ENCODE results near the gene FABP6. TPM values are rescaled to one million over a fixed set of nuclear protein-coding genes. Genes with fewer than 3 reads are reported as not detected.

The FABP6 gene
- total and polyA plus RNA-seq, 9 of the 15 experiments (the other 6 are each of a cell fraction or from before 2014, with no cell fraction given) = 0.11 to 0.33 (median 0.21) TPM; not detected in 4

DNA sequence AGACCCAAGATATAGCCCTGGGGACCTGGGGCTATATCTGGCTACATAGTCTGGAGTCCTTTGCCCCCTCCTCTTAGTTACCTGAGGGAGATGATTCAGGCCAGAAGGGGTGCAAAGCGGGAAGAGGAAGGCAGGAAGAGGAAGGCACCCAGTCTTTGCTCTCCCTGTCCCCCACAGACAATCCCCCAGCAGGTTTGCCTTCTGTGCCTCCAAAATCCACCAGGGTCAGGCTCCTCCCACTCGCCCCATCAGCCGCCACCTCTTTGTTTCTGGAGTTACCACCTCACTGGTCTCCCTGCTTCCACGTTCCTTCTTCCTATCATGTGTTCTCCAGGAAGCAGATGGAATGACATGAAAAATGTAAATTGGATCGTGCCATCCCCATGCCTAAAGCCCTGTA, 31.2 kb upstream of the FABP6 start:
- no peaks in the 10 kb centered on the region for H3K36me3 ChIP-seq (ENCODE audit: control insufficient read depth, insufficient read depth, low read length)
- peak; percentile 2; the same call in 2 of the 3 replicates for ATAC-seq
- WGBS (ENCODE audit: insufficient coverage, low coverage, missing lambda C conversion rate) = 30% methylated on average over 5 of the region's 5 CpGs
- POLR2A ChIA-PET = interaction anchor here (2.3 kb wide), 1 partner anchor 11 kb away, joined by 13 read pairs; no protein-coding TSS in a partner anchor
- peak overlapping the region; percentile 91 for H2AFZ ChIP-seq (ENCODE audit: low read depth, low read length)
- in situ Hi-C loops (cut with MboI) (loop anchor here (5.0 kb wide), 1 partner anchor 149 kb away; no protein-coding TSS in a partner anchor), intact Hi-C loops (cut with micrococcal nuclease) (loop anchor here (2.0 to 5.0 kb wide), 2 partner anchors 44 to 175 kb away; no protein-coding TSS in a partner anchor)
- H3K9ac ChIP-seq (ENCODE audit: insufficient read depth in 1 of 2, low read depth in 2 of 2, low read length in 2 of 2) = peak overlapping the region in 1 of 2 experiments; percentile 23; a peak in 1 of 4 replicates
- H3K27ac ChIP-seq (ENCODE audit: extremely low read depth, low read depth, low read length) = no peak overlapping the region
- H3K9me3 ChIP-seq (replicated peaks; ENCODE audit: control insufficient read depth, insufficient read depth, low read depth, low read length) = no peaks in the 10 kb centered on the region
- H3K4me3 ChIP-seq = no peak overlapping the region
- peak in 3 of 4 experiments; percentile 26 to 33 (median 30) for DNase-seq (ENCODE audit: extremely low read depth in 1 of 4, low spot score in 3 of 4)
- H3K4me1 ChIP-seq (replicated peaks in 1 of 2; ENCODE audit: control insufficient read depth in 2 of 2, insufficient read depth in 2 of 2, low read length in 2 of 2) = peaks cover 27 to 29% of the 10 kb centered on the region in 2 experiments
- no peak for FAIRE-seq
- H3K27me3 ChIP-seq (ENCODE audit: control insufficient read depth in 2 of 2, insufficient read depth in 2 of 2, low read length in 2 of 2) = no peaks in the 10 kb centered on the region
- H4K20me1 ChIP-seq (replicated peaks; ENCODE audit: control insufficient read depth, insufficient read depth, low read length) = no peaks in the 10 kb centered on the region
- CTCF ChIA-PET (ENCODE audit: low intra/inter-chr PET ratio) = interaction anchor here (0.5 to 2.8 kb wide), 3 partner anchors 100 to 193 kb away, joined by 7 to 33 read pairs (median 15); no protein-coding TSS in a partner anchor
- peak overlapping the region; percentile 83 for H3K4me2 ChIP-seq (ENCODE audit: insufficient read depth, low read length)
- H3K9me1 ChIP-seq (ENCODE audit: control insufficient read depth, insufficient read depth, low read length) = peaks cover 3% of the 10 kb centered on the region
- TF ChIP-seq, protein P1, sequence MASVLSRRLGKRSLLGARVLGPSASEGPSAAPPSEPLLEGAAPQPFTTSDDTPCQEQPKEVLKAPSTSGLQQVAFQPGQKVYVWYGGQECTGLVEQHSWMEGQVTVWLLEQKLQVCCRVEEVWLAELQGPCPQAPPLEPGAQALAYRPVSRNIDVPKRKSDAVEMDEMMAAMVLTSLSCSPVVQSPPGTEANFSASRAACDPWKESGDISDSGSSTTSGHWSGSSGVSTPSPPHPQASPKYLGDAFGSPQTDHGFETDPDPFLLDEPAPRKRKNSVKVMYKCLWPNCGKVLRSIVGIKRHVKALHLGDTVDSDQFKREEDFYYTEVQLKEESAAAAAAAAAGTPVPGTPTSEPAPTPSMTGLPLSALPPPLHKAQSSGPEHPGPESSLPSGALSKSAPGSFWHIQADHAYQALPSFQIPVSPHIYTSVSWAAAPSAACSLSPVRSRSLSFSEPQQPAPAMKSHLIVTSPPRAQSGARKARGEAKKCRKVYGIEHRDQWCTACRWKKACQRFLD (CRISPR knock-in tag; IDR thresholded peaks at IDR 0.05) = 0 out of 2 replicates have a peak, but pooled peaks have one; percentile 25
- no peak for TF ChIP-seq ZC3H8 (IDR thresholded peaks at IDR 0.05)
- BruUV-seq (replicated peaks) = no TSS peak
- H3K79me2 ChIP-seq (ENCODE audit: control insufficient read depth, insufficient read depth, low read length) = no peaks in the 10 kb centered on the region

All from K562 (cell line).